Karpas-422 (cell line): ENCODE measurements around the gene SESN2. TPM values are rescaled to one million over a fixed set of nuclear protein-coding genes. Genes with fewer than 3 reads are reported as not detected.
"Not testable (repeated sequence)": the region's sequence is repeated elsewhere in the genome, so short reads cannot be mapped to it uniquely, and the experiment has no call there.

Source experiments
- DNase-seq: peaks from one replicate; pipeline ENCODE4 v3.0.0-alpha.2; 2015
- H2AFZ ChIP-seq: fragments of 200-600 bp; sonication (generic); 2 replicates; pipeline ENCODE4 v1.6.1; 2014; ENCODE audit warnings: antibody characterized with exemption, low read length, mixed read lengths
- H3K27ac ChIP-seq: fragments of 200-600 bp; sonication (generic); 2 replicates; pipeline ENCODE4 v1.5.1; 2014; ENCODE audit warnings: mild to moderate bottlenecking, low read length, moderate library complexity
- H3K27me3 ChIP-seq: fragments of 200-600 bp; sonication (generic); 2 replicates; pipeline ENCODE4 v1.6.1; 2014; ENCODE audit warnings: low read length, mixed read lengths
- H3K36me3 ChIP-seq: fragments of 200-600 bp; sonication (generic); 2 replicates; pipeline ENCODE4 v1.6.1; 2014; ENCODE audit warnings: low read length, mixed read lengths; ENCODE audit not compliant: insufficient read depth
- H3K4me1 ChIP-seq: fragments of 200-600 bp; sonication (generic); 2 replicates; pipeline ENCODE4 v1.6.1; 2014; ENCODE audit warnings: mild to moderate bottlenecking, low read length, mixed read lengths
- H3K4me2 ChIP-seq: fragments of 200-600 bp; sonication (generic); 2 replicates; pipeline ENCODE4 v1.6.1; 2014; ENCODE audit warnings: low read length, low read depth, mild to moderate bottlenecking; ENCODE audit not compliant: poor library complexity, severe bottlenecking
- H3K4me3 ChIP-seq: fragments of 200-600 bp; sonication (generic); 2 replicates; pipeline ENCODE4 v1.5.1; 2014; ENCODE audit warnings: mild to moderate bottlenecking, antibody characterized with exemption, low read length, mixed read lengths
- H3K79me2 ChIP-seq: fragments of 200-600 bp; sonication (generic); 2 replicates; pipeline ENCODE4 v1.6.1; 2014; ENCODE audit warnings: mild to moderate bottlenecking, low read length, mixed read lengths
- H3K9ac ChIP-seq: fragments of 200-600 bp; sonication (generic); 2 replicates; pipeline ENCODE4 v1.6.0; 2014; ENCODE audit warnings: low read length
- H3K9me2 ChIP-seq: fragments of 200-600 bp; sonication (generic), shearing (Covaris generic); replicated peaks from 2 replicates; pipeline ENCODE4 v1.6.0; 2014; ENCODE audit warnings: mild to moderate bottlenecking, low read length, moderate library complexity; ENCODE audit not compliant: insufficient read depth
- H3K9me3 ChIP-seq: fragments of 300-700, 200-600 bp; sonication (generic); 2 replicates; pipeline ENCODE4 v1.6.1; 2014; ENCODE audit warnings: low read length, mixed read lengths
- H4K20me1 ChIP-seq: fragments of 200-600 bp; sonication (generic); 2 replicates; pipeline ENCODE4 v1.6.1; 2014; ENCODE audit warnings: mild to moderate bottlenecking, antibody characterized with exemption, low read length, low read depth; ENCODE audit not compliant: insufficient read depth
- total RNA-seq: library from RNA; depleted of rRNA; stranded (reverse); fragments of >200 nt; shearing (Covaris generic); gene quantifications from 2 replicates; pipeline ENCODE4 v1.2.3, GENCODE V29; 2014; ENCODE audit warnings: low replicate concordance

The SESN2 gene
- total RNA-seq, 1 experiment from 2014 or later: 35.1 TPM

DNA sequence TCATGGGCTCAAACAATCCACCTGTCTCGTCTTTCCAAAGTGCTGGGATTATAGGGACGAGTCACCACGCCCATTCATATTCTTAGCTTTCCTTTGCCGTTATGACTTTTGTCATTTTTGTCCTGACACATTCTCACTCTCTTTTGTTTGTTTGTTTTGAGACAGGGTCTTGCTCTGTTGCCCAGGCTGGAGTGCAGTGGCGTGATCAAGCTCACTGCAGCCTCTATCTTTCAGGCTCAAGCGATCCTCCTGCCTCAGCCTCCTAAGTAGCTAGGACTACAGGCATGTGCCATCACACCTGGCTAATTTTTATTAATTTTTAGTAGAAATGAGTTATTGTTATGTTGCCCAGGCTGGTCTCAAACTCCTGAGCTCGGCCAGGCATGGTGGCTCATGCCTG is 57.7 kb downstream of the SESN2 start:
- Histone ChIP-seq H4K20me1 (no peaks in the 10 kb centered on the region), H2AFZ (no peak overlapping the region), H3K9ac (no peak overlapping the region), H3K4me3 (no peak overlapping the region), H3K27me3 (no peaks in the 10 kb centered on the region), H3K36me3 (no peaks in the 10 kb centered on the region), H3K27ac (no peak overlapping the region), H3K9me3 (no peaks in the 10 kb centered on the region), H3K79me2 (no peaks in the 10 kb centered on the region), H3K4me1 (no peaks in the 10 kb centered on the region), H3K4me2 (no peak overlapping the region), H3K9me2 (no peaks in the 10 kb centered on the region)
- no peak for DNase-seq

DNA sequence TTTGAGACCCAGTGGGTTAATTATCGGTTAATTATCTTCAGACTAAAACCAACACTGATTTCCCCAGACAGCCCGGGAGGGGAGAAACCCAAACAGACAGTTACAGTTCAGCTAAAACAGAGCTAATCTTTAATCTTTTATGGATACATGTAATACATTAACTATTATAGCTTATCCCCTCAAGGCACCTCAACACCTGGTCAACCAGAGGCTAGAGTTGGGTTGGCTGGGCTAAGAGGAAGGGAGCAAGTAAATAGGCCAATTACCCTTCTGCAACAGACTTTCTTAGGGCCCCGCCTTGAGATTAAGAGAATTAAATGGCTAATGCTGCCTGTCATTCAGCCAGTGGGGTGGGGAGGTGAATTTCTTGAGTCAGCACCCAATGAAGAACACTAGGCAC is 62.9 kb downstream of the SESN2 start:
- Histone ChIP-seq H3K36me3 (no peaks in the 10 kb centered on the region), H3K4me3 (no peak overlapping the region), H3K4me1 (peaks cover 8% of the 10 kb centered on the region), H3K9me3 (no peaks in the 10 kb centered on the region), H3K27ac (no peak overlapping the region), H4K20me1 (no peaks in the 10 kb centered on the region), H3K27me3 (no peaks in the 10 kb centered on the region), H3K79me2 (no peaks in the 10 kb centered on the region), H3K9me2 (no peaks in the 10 kb centered on the region), H3K9ac (no peak overlapping the region), H2AFZ (no peak overlapping the region), H3K4me2 (no peak overlapping the region)
- DNase-seq: peak; percentile 42

DNA sequence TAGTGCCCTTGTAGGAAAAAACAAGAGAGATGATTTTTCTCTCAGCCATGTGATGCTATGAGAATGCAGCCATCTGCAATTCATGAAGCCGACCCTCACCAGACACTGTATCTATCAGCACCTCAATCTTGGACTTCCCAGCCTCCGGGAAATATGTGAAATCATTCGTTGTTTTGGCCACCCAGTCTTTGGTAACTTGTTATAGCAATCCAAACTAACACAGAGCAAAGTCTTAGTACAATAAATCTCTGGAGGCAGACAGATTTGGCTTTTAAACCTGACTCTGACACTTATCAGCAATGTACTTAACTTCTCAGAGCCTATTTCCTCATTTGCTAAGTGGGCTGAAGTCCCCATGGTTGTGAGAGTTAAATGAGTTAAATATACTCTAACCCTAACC is 64.4 kb downstream of the SESN2 start:
- Histone ChIP-seq H3K27ac (no peak overlapping the region), H3K9ac (no peak overlapping the region), H3K27me3 (no peaks in the 10 kb centered on the region), H3K9me3 (no peaks in the 10 kb centered on the region), H3K4me1 (peaks cover 21% of the 10 kb centered on the region), H3K4me2 (no peak overlapping the region), H3K9me2 (no peaks in the 10 kb centered on the region), H2AFZ (0 out of 2 replicates have a peak overlapping the region, but pooled peaks have one; percentile 51), H4K20me1 (no peaks in the 10 kb centered on the region), H3K79me2 (peaks cover 7% of the 10 kb centered on the region; the same call in 1 of the 2 replicates), H3K4me3 (no peak overlapping the region), H3K36me3 (no peaks in the 10 kb centered on the region)
- peak; percentile 50 for DNase-seq

DNA sequence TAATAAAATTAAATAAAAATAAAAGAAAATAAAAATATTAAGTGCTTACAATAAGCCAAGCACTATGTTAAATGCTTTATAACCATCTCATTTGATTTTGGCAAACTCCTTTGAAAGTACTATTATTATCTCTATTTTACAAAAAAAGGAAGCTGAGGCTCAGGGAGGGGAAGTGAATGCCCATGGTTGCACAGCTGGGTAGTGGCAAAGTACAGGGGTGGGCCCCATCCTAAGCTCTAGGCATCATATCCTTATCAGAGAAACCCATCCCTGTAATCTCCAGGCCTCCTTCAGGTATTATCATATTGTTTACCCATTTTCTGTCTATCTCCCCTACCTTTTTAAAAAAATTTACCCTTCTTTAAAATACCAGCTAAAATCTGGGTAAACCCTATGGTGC is 67.2 kb downstream of the SESN2 start:
- H3K4me2 ChIP-seq: peak overlapping the region; percentile 39
- 0 out of 2 replicates have a peak overlapping the region, but pooled peaks have one; percentile 12 for H3K9ac ChIP-seq
- H2AFZ ChIP-seq: no peak overlapping the region

DNA sequence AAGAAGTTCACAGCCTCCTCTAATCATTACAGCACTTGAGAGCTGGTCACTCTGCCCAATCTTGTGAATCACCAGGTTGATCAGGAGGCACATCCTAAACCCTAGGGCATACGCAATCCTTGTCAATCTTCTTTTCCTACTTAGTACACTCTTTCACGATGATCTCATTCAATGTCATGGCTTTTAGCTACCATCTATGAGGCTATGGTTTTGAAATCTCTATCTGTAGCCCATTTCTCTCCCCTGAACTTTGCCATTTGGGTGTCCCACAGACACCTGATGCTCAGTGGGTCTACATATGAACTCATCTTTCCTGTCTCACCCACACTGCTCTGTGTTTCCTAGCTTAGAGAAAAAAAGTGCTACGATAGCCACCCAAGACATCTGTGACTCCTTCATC is 67.7 kb downstream of the SESN2 start:
- H3K9me2 ChIP-seq: no peaks in the 10 kb centered on the region
- peaks cover 31% of the 10 kb centered on the region for H3K4me1 ChIP-seq
- H3K9ac ChIP-seq: 0 out of 2 replicates have a peak overlapping the region, but pooled peaks have one; percentile 12
- DNase-seq: no peak
- H3K36me3 ChIP-seq: peaks cover 11% of the 10 kb centered on the region; the same call in 1 of the 2 replicates
- H3K4me2 ChIP-seq: peak overlapping the region; percentile 39
- peak overlapping the region; percentile 74 for H3K27ac ChIP-seq
- H3K79me2 ChIP-seq: peaks cover 25% of the 10 kb centered on the region
- H3K9me3 ChIP-seq: no peaks in the 10 kb centered on the region
- H2AFZ ChIP-seq: no peak overlapping the region
- H3K4me3 ChIP-seq: no peak overlapping the region
- H3K27me3 ChIP-seq: no peaks in the 10 kb centered on the region
- no peaks in the 10 kb centered on the region for H4K20me1 ChIP-seq

More for the DNA sequence above, 67.2 kb downstream of the SESN2 start:
- peaks cover 10% of the 10 kb centered on the region; the same call in 1 of the 2 replicates for H3K36me3 ChIP-seq
- H3K27ac ChIP-seq: peak overlapping the region; percentile 74
- peaks cover 31% of the 10 kb centered on the region for H3K4me1 ChIP-seq
- H3K9me3 ChIP-seq: no peaks in the 10 kb centered on the region
- peaks cover 25% of the 10 kb centered on the region for H3K79me2 ChIP-seq
- H3K4me3 ChIP-seq: no peak overlapping the region
- no peaks in the 10 kb centered on the region for H3K9me2 ChIP-seq
- DNase-seq: peak; percentile 51
- no peaks in the 10 kb centered on the region for H4K20me1 ChIP-seq
- H3K27me3 ChIP-seq: no peaks in the 10 kb centered on the region

DNA sequence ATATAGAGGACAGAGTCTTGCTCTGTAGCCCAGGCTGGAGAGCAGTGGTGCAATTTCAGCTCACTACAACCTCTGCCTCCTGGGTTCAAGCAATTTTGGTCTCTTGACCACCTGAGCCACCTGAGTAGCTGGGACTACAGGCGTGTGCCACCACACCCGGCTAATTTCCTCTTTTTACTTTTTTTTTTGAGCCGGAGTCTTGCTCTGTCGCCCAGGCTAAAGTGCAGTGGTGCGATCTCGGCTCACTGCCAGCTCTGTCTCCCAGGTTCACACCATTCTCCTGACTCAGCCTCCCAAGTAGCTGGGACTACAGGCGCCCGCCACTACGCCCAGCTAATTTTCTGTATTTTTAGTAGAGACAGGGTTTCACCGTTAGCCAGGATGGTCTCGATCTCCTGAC is 68.1 kb downstream of the SESN2 start:
- Histone ChIP-seq H3K79me2 (peaks cover 27% of the 10 kb centered on the region), H3K36me3 (peaks cover 14% of the 10 kb centered on the region), H3K4me1 (peaks cover 31% of the 10 kb centered on the region), H3K27ac (peak overlapping the region; percentile 74), H3K4me2 (peak overlapping the region; percentile 39)
- peak; percentile 61 for DNase-seq
- not testable (repeated sequence) for H3K4me3 ChIP-seq, H4K20me1 ChIP-seq, H3K9me2 ChIP-seq, H3K9me3 ChIP-seq, H3K9ac ChIP-seq, H2AFZ ChIP-seq, H3K27me3 ChIP-seq

DNA sequence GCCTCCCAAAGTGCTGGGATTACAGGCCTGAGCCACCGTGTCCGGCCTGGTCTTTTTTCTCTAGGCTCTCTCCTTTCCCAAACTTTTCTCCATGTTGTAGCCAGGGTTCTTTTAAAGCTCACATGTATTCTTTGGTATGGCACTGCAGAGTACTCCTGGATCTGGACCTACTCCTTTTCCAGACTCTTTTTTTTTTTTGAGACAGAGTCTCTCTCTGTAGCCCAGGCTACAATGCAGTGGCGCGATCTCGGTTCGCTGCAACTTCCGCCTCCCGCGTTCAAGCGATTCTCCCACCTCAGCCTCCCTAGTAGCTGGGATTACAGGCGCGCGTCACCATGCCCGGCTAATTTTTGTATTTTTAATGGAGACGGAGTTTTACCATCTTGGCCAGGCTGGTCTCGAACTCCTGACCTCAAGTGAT is 68.9 kb downstream of the SESN2 start:
- Histone ChIP-seq H3K4me3 (peak overlapping the region; percentile 75), H3K9me2 (no peaks in the 10 kb centered on the region), H3K4me2 (peak overlapping the region; percentile 72), H4K20me1 (no peaks in the 10 kb centered on the region), H3K9me3 (no peaks in the 10 kb centered on the region), H3K27ac (no peak overlapping the region; the same call in 1 of the 2 replicates), H2AFZ (peak overlapping the region; percentile 90), H3K4me1 (peaks cover 31% of the 10 kb centered on the region), H3K27me3 (no peaks in the 10 kb centered on the region), H3K9ac (peak overlapping the region; percentile 89), H3K79me2 (peaks cover 28% of the 10 kb centered on the region), H3K36me3 (peaks cover 21% of the 10 kb centered on the region)
- no peak for DNase-seq

DNA sequence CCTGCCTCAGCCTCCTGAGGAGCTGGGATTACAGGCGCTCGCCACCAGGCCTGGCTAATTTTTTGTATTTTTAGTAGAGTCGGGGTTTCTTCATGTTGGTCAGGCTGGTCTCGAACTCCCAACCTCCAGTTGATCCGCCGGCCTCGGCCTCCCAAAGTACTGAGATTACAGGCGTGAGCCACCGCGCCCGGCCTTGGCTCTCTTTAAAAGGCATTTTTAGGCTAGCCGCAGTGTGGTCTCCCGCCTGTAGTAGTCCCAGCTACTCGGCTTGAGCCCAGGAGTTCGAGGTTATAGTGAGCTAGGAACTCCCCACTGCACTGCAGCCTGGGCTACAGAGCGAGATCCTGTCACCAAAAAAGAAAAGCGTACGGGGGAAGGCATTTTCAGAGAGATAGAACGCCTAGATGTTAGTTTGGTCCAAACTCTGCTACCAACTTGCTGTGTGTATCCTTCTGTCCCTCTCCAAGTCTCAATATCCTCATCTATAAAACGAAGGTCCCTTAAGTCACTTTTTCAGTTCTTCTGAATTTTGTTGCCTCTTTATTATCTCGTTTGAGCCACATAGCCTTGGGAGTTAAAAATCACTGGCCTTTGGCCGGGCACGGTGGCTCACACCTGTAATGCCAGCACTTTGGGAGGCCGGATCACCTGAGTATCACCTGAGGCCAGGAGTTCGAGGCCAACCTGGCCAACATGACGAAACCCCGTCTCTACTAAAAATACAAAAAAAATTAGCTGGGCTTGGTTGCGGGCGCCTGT is 70.3 kb downstream of the SESN2 start:
- no peaks in the 10 kb centered on the region for H3K9me3 ChIP-seq
- H3K27ac ChIP-seq: peak overlapping the region; percentile 85
- DNase-seq: peak; percentile 63
- peaks cover 31% of the 10 kb centered on the region for H3K4me1 ChIP-seq
- H3K36me3 ChIP-seq: peaks cover 28% of the 10 kb centered on the region
- peak overlapping the region; percentile 72 for H3K4me2 ChIP-seq
- H2AFZ ChIP-seq: no peak overlapping the region
- peaks cover 34% of the 10 kb centered on the region for H3K79me2 ChIP-seq
- H3K27me3 ChIP-seq: no peaks in the 10 kb centered on the region
- H3K9ac ChIP-seq: peak overlapping the region; percentile 89
- peak overlapping the region; percentile 75 for H3K4me3 ChIP-seq
- H4K20me1 ChIP-seq: no peaks in the 10 kb centered on the region
- H3K9me2 ChIP-seq: no peaks in the 10 kb centered on the region
